Kidney epithelial cell (primary cell): ENCODE results near the gene PHOX2A. TPM values are rescaled to one million over a fixed set of nuclear protein-coding genes. Genes with fewer than 3 reads are reported as not detected.
A peak's percentile ranks its signal among the peaks of the same experiment; 100 is the strongest.

Source experiments
- DNase-seq: peaks from one replicate; pipeline ENCODE4 v3.0.0-alpha.2; 2010; ENCODE audit warnings: low read depth
- H3K27me3 ChIP-seq: 2 replicates; pipeline ENCODE4 v1.6.0; 2011; ENCODE audit warnings: low read length; ENCODE audit not compliant: control insufficient read depth, insufficient read depth
- H3K36me3 ChIP-seq: 2 replicates; pipeline ENCODE4 v1.5.1; 2011; ENCODE audit warnings: low read length; ENCODE audit not compliant: control insufficient read depth, insufficient read depth
- H3K4me3 ChIP-seq: 2 replicates; pipeline ENCODE4 v1.5.1; 2011; ENCODE audit warnings: low read depth, mild to moderate bottlenecking, control low read depth, low read length
- CTCF ChIP-seq: IDR thresholded peaks from 2 replicates; pipeline ENCODE4 v1.5.1; 2011; ENCODE audit warnings: mild to moderate bottlenecking, moderate library complexity, low read length, control low read depth, inconsistent platforms; ENCODE audit not compliant: insufficient read depth, poor library complexity, severe bottlenecking
- total RNA-seq: library from RNA; depleted of rRNA; stranded (reverse); fragments of >200 nt; gene quantifications from 2 replicates; pipeline ENCODE4 v1.2.3, GENCODE V29; 2015

Gene PHOX2A
- total RNA-seq, 1 donor from 2014 or later = not detected

GRCh38 chr11:72229925-72230763, 13.8 kb downstream of the PHOX2A start:
- Histone ChIP-seq H3K36me3 (peaks cover 14% of the 10 kb centered on the region), H3K4me3 (no peak overlapping the region), H3K27me3 (no peaks in the 10 kb centered on the region)
- TF ChIP-seq CTCF = no peak
- DNase-seq = no peak

- DNase-seq = no peak
- Histone ChIP-seq H3K36me3 (peaks cover 14% of the 10 kb centered on the region), H3K27me3 (no peaks in the 10 kb centered on the region), H3K4me3 (no peak overlapping the region)
- TF ChIP-seq CTCF = no peak
Observed at GRCh38 chr11:72229336-72229924, 14.5 kb downstream of the PHOX2A start.

GRCh38 chr11:72228844-72229231, 15.1 kb downstream of the PHOX2A start:
- Histone ChIP-seq H3K4me3 (no peak overlapping the region), H3K27me3 (no peaks in the 10 kb centered on the region), H3K36me3 (peaks cover 14% of the 10 kb centered on the region)
- DNase-seq = no peak
- TF ChIP-seq CTCF = no peak

GRCh38 chr11:72228229-72228843, 15.6 kb downstream of the PHOX2A start:
- peak; percentile 39 for TF ChIP-seq CTCF
- no peak for DNase-seq
- Histone ChIP-seq H3K27me3 (no peaks in the 10 kb centered on the region), H3K36me3 (peaks cover 14% of the 10 kb centered on the region), H3K4me3 (no peak overlapping the region)

GRCh38 chr11:72227316-72228228, 16.4 kb downstream of the PHOX2A start:
- H3K27me3 ChIP-seq = no peaks in the 10 kb centered on the region
- peaks cover 10% of the 10 kb centered on the region for H3K36me3 ChIP-seq
- DNase-seq = no peak
- TF ChIP-seq CTCF = no peak
- H3K4me3 ChIP-seq = no peak overlapping the region
